ENCODE results near the gene VAX1. TPM values are rescaled to one million over a fixed set of nuclear protein-coding genes. Genes with fewer than 3 reads are reported as not detected.
"Not testable (repeated sequence)": the region's sequence is repeated elsewhere in the genome, so short reads cannot be mapped to it uniquely, and the experiment has no call there.

VAX1 gene
- polyA plus RNA-seq, 3 donors from 2014 or later, result not detected

GRCh38 chr10:117107238-117107637 is 30.8 kb downstream of the VAX1 start:
- no peaks in the 10 kb centered on the region for H3K4me1 Mint-ChIP-seq
- no peak overlapping the region for H3K4me3 Mint-ChIP-seq
- no peak for DNase-seq
- no peak overlapping the region for H3K27ac Mint-ChIP-seq
- peaks cover 0 to 3% (median 0%) of the 10 kb centered on the region in 3 donors for H3K27me3 Mint-ChIP-seq (ENCODE audit: low read depth in 3 of 3)
- no peaks in the 10 kb centered on the region for H3K36me3 Mint-ChIP-seq
- H3K9me3 Mint-ChIP-seq, result peaks cover 0 to 7% (median 0%) of the 10 kb centered on the region in 6 donors

GRCh38 chr10:117096599-117097201 is 41.4 kb downstream of the VAX1 start:
- H3K27ac Mint-ChIP-seq, result no peak overlapping the region
- no peak overlapping the region for H3K4me3 Mint-ChIP-seq
- H3K36me3 Mint-ChIP-seq, result peaks cover 0 to 3% (median 0%) of the 10 kb centered on the region in 3 donors
- no peaks in the 10 kb centered on the region for H3K9me3 Mint-ChIP-seq
- no peaks in the 10 kb centered on the region for H3K4me1 Mint-ChIP-seq
- peaks cover 0 to 2% (median 0%) of the 10 kb centered on the region in 3 donors for H3K27me3 Mint-ChIP-seq (ENCODE audit: low read depth in 3 of 3)
- DNase-seq, result no peak

DNA sequence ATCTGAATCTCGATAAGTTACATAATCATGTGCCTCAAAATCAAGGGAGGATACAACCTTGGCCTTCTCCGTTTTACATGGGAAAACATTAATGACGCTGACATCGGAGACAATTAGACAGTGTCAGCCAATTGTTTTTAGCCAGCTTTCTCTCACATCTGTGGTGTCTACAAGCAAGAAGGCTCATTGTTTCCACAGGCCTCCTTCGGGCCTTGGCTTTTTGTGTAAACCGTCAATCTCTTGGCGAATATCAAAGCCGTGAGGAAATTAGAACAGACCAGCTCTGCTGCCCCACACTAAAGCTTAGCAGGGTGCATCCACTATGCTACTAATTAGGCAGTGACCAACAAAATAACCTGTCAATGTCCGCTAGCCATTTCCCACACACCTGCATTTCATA is 43.2 kb downstream of the VAX1 start:
- peaks cover 0 to 3% (median 0%) of the 10 kb centered on the region in 3 donors for H3K36me3 Mint-ChIP-seq
- H3K4me1 Mint-ChIP-seq, result no peaks in the 10 kb centered on the region
- no peaks in the 10 kb centered on the region for H3K9me3 Mint-ChIP-seq
- no peak for DNase-seq
- no peak overlapping the region for H3K4me3 Mint-ChIP-seq
- H3K27me3 Mint-ChIP-seq (ENCODE audit: low read depth in 3 of 3), result peaks cover 0 to 2% (median 2%) of the 10 kb centered on the region in 3 donors
- H3K27ac Mint-ChIP-seq, result no peak overlapping the region

GRCh38 chr10:117092386-117092785 is 45.7 kb downstream of the VAX1 start:
- DNase-seq, result no peak
- Mint-ChIP-seq H3K4me1 (no peaks in the 10 kb centered on the region), H3K9me3 (peaks cover 0 to 1% (median 0%) of the 10 kb centered on the region in 6 donors), H3K27ac (no peak overlapping the region), H3K27me3 (ENCODE audit: low read depth in 3 of 3) (peaks cover 2 to 4% (median 4%) of the 10 kb centered on the region in 3 donors), H3K36me3 (peaks cover 0 to 3% (median 0%) of the 10 kb centered on the region in 3 donors), H3K4me3 (no peak overlapping the region)

- Mint-ChIP-seq H3K27ac (no peak overlapping the region), H3K27me3 (ENCODE audit: low read depth in 3 of 3) (peaks cover 2 to 5% (median 4%) of the 10 kb centered on the region in 3 donors), H3K4me1 (no peaks in the 10 kb centered on the region), H3K36me3 (peaks cover 0 to 3% (median 0%) of the 10 kb centered on the region in 3 donors), H3K4me3 (no peak overlapping the region), H3K9me3 (peaks cover 0 to 5% (median 0%) of the 10 kb centered on the region in 6 donors)
- no peak for DNase-seq
Observed at GRCh38 chr10:117090834-117091233, 47.2 kb downstream of the VAX1 start.

- H3K27ac Mint-ChIP-seq, result no peak overlapping the region
- no peaks in the 10 kb centered on the region for H3K36me3 Mint-ChIP-seq
- H3K27me3 Mint-ChIP-seq (ENCODE audit: low read depth in 3 of 3), result peaks cover 2 to 6% (median 4%) of the 10 kb centered on the region in 3 donors
- H3K4me1 Mint-ChIP-seq, result no peaks in the 10 kb centered on the region
- no peak for DNase-seq
- H3K9me3 Mint-ChIP-seq, result peaks cover 0 to 5% (median 0%) of the 10 kb centered on the region in 6 donors
- H3K4me3 Mint-ChIP-seq, result no peak overlapping the region
Observed at GRCh38 chr10:117087521-117087920, 50.5 kb downstream of the VAX1 start.

DNA sequence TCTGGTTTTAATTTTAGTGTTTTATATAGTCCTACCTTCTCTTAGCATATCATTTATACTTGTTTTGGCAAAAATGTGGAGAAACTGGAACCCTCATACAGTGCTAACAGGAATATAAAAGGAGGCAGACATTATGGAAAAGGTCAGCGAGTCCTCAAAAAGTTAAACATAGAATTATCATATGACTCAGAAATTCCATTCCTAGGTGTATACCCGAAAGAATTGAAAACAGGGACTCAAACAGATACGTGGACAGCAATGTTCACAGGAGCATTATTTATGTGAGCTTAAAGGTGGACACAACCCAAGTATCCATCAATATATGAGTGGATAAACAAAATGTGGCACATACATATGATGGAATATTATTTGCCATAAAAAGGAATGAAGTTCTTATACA is 51.5 kb downstream of the VAX1 start:
- Mint-ChIP-seq H3K36me3 (no peaks in the 10 kb centered on the region), H3K4me1 (no peaks in the 10 kb centered on the region), H3K4me3 (no peak overlapping the region), H3K27me3 (ENCODE audit: low read depth in 3 of 3) (peaks cover 2 to 6% (median 4%) of the 10 kb centered on the region in 3 donors), H3K9me3 (peaks cover 0 to 5% (median 0%) of the 10 kb centered on the region in 6 donors), H3K27ac (no peak overlapping the region)
- DNase-seq, result no peak

DNA sequence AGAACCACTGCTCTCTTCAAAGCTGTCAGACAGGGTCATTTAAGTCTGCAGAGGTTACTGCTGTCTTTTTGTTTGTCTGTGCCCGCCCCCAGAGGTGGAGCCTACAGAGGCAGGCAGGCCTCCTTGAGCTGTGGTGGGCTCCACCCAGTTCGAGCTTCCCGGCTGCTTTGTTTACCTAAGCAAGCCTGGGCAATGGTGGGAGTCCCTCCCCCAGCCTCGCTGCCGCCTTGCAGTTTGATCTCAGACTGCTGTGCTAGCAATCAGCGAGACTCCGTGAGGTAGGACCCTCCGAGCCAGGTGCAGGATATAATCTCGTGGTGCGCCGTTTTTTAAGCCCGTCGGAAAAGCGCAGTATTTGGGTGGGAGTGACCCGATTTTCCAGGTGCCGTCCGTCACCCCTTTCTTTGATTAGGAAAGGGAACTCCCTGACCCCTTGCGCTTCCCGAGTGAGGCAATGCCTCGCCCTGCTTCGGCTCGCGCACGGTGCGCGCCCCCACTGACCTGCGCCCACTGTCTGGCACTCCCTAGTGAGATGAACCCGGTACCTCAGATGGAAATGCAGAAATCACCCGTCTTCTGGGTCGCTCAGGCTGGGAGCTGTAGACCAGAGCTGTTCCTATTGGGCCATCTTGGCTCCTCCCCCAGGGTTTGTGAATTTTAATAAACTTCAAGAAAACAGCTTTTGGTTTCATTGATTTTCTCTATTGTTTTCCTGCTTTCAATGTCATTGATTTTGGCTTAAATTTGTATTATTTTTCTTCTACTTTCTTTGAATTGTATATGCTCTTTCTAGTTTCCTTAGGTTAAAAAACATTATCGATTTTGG is 53.4 kb downstream of the VAX1 start:
- not testable (repeated sequence) for DNase-seq; H3K27ac Mint-ChIP-seq; H3K9me3 Mint-ChIP-seq; H3K27me3 Mint-ChIP-seq (ENCODE audit: low read depth in 3 of 3); H3K4me3 Mint-ChIP-seq; H3K36me3 Mint-ChIP-seq; H3K4me1 Mint-ChIP-seq

Other genes with a start within 250 kb of the VAX1 start
- under 1 TPM; 0.28 to 0.66 (median 0.55) TPM for gene SHTN1, start 133.1 kb downstream of the VAX1 start, polyA plus RNA-seq
- gene KCNK18, start 59.2 kb upstream of the VAX1 start, polyA plus RNA-seq, result not detected
- gene SLC18A2, start 102.8 kb upstream of the VAX1 start, polyA plus RNA-seq, result under 1 TPM in 1 of 3 donors, not detected in 2; 0.41 TPM
- gene PDZD8, start 237.2 kb upstream of the VAX1 start, polyA plus RNA-seq, result 10 to 100 TPM in 2 of 3 donors, 1 to 10 TPM in 1; 9.7 to 23.7 (median 12.3) TPM

All from immature natural killer cell (primary cell).